Trophoblast cell (in vitro differentiated cells and primary cell): ENCODE results near the gene MYD88.

ENCODE experiments used
- DNase-seq, 2 donors: peaks; one replicate each; pipeline ENCODE4 v3.0.0-alpha.2; 2016
- H2AFZ ChIP-seq: 2 replicates; pipeline ENCODE4 v1.6.1; 2013; ENCODE audit warnings: low read length, moderate library complexity, mild to moderate bottlenecking; ENCODE audit not compliant: insufficient read depth, poor library complexity
- H2AK5ac ChIP-seq: 2 replicates; pipeline ENCODE4 v1.6.1; 2013; ENCODE audit warnings: mild to moderate bottlenecking, low read length
- H2BK120ac ChIP-seq: 2 replicates; pipeline ENCODE4 v1.6.1; 2013; ENCODE audit warnings: low read length, mild to moderate bottlenecking, moderate library complexity; ENCODE audit not compliant: insufficient read depth, poor library complexity
- H2BK12ac ChIP-seq: 2 replicates; pipeline ENCODE4 v1.6.1; 2013; ENCODE audit warnings: mild to moderate bottlenecking, low read length, moderate library complexity
- H2BK5ac ChIP-seq: 2 replicates; pipeline ENCODE4 v1.6.1; 2013; ENCODE audit warnings: low read length, low read depth, moderate library complexity, mild to moderate bottlenecking; ENCODE audit not compliant: poor library complexity
- H3K14ac ChIP-seq: 2 replicates; pipeline ENCODE4 v1.6.1; 2013; ENCODE audit warnings: mild to moderate bottlenecking, low read length
- H3K18ac ChIP-seq: 2 replicates; pipeline ENCODE4 v1.6.1; 2013; ENCODE audit warnings: mild to moderate bottlenecking, low read length
- H3K23ac ChIP-seq: 2 replicates; pipeline ENCODE4 v1.6.1; 2013; ENCODE audit warnings: low read length
- H3K27ac ChIP-seq: 2 replicates; pipeline ENCODE4 v1.5.1; 2013; ENCODE audit warnings: low read depth, mild to moderate bottlenecking, inconsistent platforms, low read length, moderate library complexity
- H3K27me3 ChIP-seq: 2 replicates; pipeline ENCODE4 v1.6.1; 2013; ENCODE audit warnings: inconsistent platforms, mild to moderate bottlenecking, low read length, moderate library complexity; ENCODE audit not compliant: insufficient read depth
- H3K36me3 ChIP-seq, 2 experiments: 1 replicate in 1 of 2; 2 replicates in 1 of 2; pipeline ENCODE4 v1.6.1; 2013; ENCODE audit warnings: low read length in 2 of 2, mild to moderate bottlenecking in 2 of 2, moderate library complexity in 1 of 2; ENCODE audit not compliant: insufficient read depth in 2 of 2, control insufficient read depth in 1 of 2
- H3K4ac ChIP-seq: 2 replicates; pipeline ENCODE4 v1.6.1; 2013; ENCODE audit warnings: low read depth, mild to moderate bottlenecking, low read length, moderate library complexity
- H3K4me1 ChIP-seq, 2 experiments: 1 replicate in 1 of 2; 2 replicates in 1 of 2; pipeline ENCODE4 v1.6.1; 2013; ENCODE audit warnings: low read length in 2 of 2, mild to moderate bottlenecking in 2 of 2, moderate library complexity in 1 of 2; ENCODE audit not compliant: insufficient read depth in 2 of 2, control insufficient read depth in 1 of 2
- H3K4me2 ChIP-seq: 2 replicates; pipeline ENCODE4 v1.6.1; 2013; ENCODE audit warnings: inconsistent platforms, mild to moderate bottlenecking, low read length, moderate library complexity
- H3K4me3 ChIP-seq: 2 replicates; pipeline ENCODE4 v1.5.1; 2013; ENCODE audit warnings: mild to moderate bottlenecking, low read depth, low read length, inconsistent platforms
- H3K79me1 ChIP-seq: one replicate; pipeline ENCODE4 v1.6.1; 2013; ENCODE audit warnings: low read length
- H3K79me2 ChIP-seq: 2 replicates; pipeline ENCODE4 v1.6.1; 2013; ENCODE audit warnings: low read length, mild to moderate bottlenecking; ENCODE audit not compliant: control insufficient read depth, insufficient read depth, poor library complexity
- H3K9ac ChIP-seq: 2 replicates; pipeline ENCODE4 v1.6.1; 2013; ENCODE audit warnings: mild to moderate bottlenecking, low read length
- H3K9me3 ChIP-seq: 2 replicates; pipeline ENCODE4 v1.6.1; 2013; ENCODE audit warnings: low read depth, mild to moderate bottlenecking, control low read depth, inconsistent platforms, low read length; ENCODE audit not compliant: insufficient read depth
- H4K12ac ChIP-seq: 2 replicates; pipeline ENCODE4 v1.6.1; 2013; ENCODE audit warnings: low read depth, mild to moderate bottlenecking, low read length, moderate library complexity
- H4K8ac ChIP-seq: 2 replicates; pipeline ENCODE4 v1.6.1; 2013; ENCODE audit warnings: low read depth, mild to moderate bottlenecking, low read length, moderate library complexity
- H4K91ac ChIP-seq: one replicate; pipeline ENCODE4 v1.6.1; 2013; ENCODE audit warnings: low read depth, mild to moderate bottlenecking, low read length, moderate library complexity
- WGBS: extraction: QIAGEN DNeasy Blood & Tissue Kit; methylation state at CpG from one replicate; pipeline ENCODE4 v1.1.7; 2013; ENCODE audit warnings: missing lambda C conversion rate; ENCODE audit not compliant: insufficient read length, insufficient coverage; ENCODE audit errors: extremely low coverage; 5-methylcytosine and 5-hydroxymethylcytosine counted together

The MYD88 gene

DNA sequence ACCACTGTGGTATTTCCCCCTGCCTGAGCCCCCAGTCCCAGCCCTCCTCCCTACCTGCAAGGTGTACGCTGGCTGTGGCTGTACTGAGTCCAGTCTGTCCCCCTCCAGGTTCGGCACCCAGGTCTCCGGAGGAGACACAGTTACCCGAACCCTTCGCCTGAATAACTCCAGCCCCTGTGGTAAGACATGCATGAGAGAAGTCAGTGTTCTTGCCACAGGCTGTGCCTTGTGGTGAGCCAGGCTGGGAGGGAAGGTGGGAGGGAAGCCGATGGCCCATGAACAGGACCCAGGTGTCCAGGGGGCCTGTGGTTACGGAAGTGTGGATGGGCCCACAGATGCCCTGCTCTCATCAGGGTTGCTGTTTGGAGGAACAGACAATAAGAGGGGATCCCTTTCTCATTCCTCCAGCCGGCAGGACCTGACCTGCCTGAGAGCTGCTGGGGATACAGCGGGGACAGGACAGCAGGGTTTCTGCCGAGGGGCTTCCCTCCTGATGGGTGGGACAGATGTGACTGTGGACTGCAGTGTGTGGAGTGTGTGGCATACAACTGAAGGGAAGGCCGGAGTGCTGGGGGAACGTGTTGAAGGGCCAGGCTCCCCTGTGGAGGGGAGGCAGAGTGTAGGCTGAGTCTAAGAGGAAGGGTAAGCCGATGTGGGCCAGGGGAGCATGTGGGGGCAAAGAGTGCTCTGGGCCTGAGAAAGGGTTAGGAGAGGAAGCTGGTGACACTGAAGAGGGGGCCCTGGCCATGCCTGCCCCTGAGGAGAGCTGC, 23.4 kb upstream of the MYD88 start:
- H2BK5ac ChIP-seq: no peak overlapping the region
- no peak overlapping the region for H2AK5ac ChIP-seq
- H3K18ac ChIP-seq: no peak overlapping the region
- H3K79me2 ChIP-seq: no peaks in the 10 kb centered on the region
- H4K12ac ChIP-seq: no peak overlapping the region
- H3K4me2 ChIP-seq: no peak overlapping the region
- no peak overlapping the region for H3K23ac ChIP-seq
- H3K4me3 ChIP-seq: no peak overlapping the region
- H4K91ac ChIP-seq: no peak overlapping the region
- H3K27ac ChIP-seq: no peak overlapping the region
- peaks cover under 1% of the 10 kb centered on the region for H3K9me3 ChIP-seq
- no peak overlapping the region for H2BK120ac ChIP-seq
- H3K4ac ChIP-seq: no peak overlapping the region
- H2AFZ ChIP-seq: no peak overlapping the region
- H2BK12ac ChIP-seq: no peak overlapping the region
- no peaks in the 10 kb centered on the region for H3K79me1 ChIP-seq
- no peak overlapping the region for H3K9ac ChIP-seq
- H3K36me3 ChIP-seq: peaks cover 1 to 3% of the 10 kb centered on the region in 2 experiments
- H4K8ac ChIP-seq: no peak overlapping the region
- H3K27me3 ChIP-seq: no peaks in the 10 kb centered on the region
- DNase-seq: no peak
- no CpG with 5 or more reads among the region's 13 CpGs for WGBS
- no peaks in the 10 kb centered on the region for H3K4me1 ChIP-seq
- H3K14ac ChIP-seq: no peak overlapping the region

DNA sequence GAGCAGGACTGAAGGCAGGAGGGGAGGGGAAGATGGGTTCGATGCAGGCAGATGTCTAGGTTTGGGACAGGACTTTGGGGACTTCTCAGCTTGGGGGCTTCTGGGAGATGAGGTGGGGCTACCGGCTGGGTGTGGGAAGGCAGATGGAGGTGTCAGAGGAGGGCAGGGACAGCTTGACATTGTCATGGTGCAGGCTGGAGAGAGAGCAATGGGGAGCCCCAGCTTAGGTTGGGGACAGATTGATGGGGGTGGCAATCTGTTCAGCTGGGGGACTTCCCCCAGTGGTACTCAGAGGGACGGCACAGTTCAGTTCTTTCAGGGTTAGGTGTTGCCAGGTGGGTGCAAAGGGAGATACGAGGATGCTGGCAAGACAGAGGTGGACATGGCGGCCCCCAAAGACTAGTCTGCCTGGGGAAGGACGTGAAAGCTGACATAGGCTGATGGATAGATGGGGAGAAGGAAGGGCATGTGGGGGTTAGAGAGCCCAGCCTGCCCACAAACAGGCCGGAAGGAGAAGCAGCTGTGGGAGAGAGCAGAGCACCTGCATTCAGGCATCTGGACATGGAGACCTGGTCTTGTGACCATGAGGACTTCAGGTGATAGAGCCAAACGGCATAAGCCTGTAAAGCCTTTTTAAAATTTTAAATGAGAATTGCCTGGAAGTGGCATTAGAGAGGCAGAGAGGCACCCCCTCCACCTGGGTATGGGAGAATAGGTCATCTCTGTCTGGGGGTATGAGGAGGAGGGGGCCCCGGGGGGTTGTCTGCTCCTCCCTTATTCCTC, 22.6 kb upstream of the MYD88 start:
- no peak for DNase-seq
- H2BK12ac ChIP-seq: no peak overlapping the region
- no peak overlapping the region for H4K91ac ChIP-seq
- H3K36me3 ChIP-seq: peaks cover 6 to 8% of the 10 kb centered on the region in 2 experiments
- H3K4me3 ChIP-seq: no peak overlapping the region
- H3K18ac ChIP-seq: no peak overlapping the region
- H3K27me3 ChIP-seq: no peaks in the 10 kb centered on the region
- peaks cover 3% of the 10 kb centered on the region for H3K9me3 ChIP-seq
- no peak overlapping the region for H3K9ac ChIP-seq
- no peak overlapping the region for H4K12ac ChIP-seq
- H3K14ac ChIP-seq: no peak overlapping the region
- no peak overlapping the region for H3K23ac ChIP-seq
- H2AK5ac ChIP-seq: no peak overlapping the region
- no CpG with 5 or more reads among the region's 9 CpGs for WGBS
- no peak overlapping the region for H4K8ac ChIP-seq
- no peak overlapping the region for H2BK5ac ChIP-seq
- H3K27ac ChIP-seq: no peak overlapping the region
- no peak overlapping the region for H2AFZ ChIP-seq
- H3K4ac ChIP-seq: no peak overlapping the region
- H3K79me1 ChIP-seq: no peaks in the 10 kb centered on the region
- H3K79me2 ChIP-seq: no peaks in the 10 kb centered on the region
- no peak overlapping the region for H2BK120ac ChIP-seq
- H3K4me2 ChIP-seq: no peak overlapping the region
- no peaks in the 10 kb centered on the region for H3K4me1 ChIP-seq

DNA sequence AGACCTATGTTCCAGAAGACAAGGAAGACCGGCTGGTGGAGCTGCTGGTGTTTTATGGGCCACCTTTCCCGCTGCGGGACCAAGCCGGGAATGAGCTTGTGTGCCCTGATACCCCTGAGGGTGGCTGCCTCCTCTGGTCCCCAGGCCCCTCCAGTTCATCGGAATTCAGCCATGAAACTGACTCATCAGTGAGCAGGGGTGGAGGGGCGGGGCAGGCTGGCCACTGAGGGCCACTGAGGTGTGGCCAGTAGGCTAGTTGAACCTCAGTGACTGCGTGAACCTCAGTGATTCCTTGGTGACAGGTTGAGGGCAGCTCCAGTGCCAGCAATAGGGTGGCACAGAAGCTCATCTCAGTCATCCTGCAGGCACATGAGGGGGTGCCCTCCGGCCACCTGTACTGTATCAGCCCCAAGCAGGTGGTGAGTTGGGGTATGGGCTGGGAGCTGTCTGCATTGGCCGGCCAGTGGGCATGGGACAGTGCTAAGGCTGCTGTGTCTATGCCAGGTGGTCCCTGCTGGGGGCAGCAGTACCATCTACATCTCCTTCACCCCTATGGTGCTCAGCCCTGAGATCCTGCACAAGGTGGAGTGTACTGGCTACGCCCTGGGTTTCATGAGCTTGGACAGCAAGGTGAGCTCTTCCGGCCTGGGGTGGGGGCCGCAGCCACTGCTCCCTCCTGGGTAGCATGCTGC, 21.8 kb upstream of the MYD88 start:
- Histone ChIP-seq H3K27me3 (no peaks in the 10 kb centered on the region), H2BK12ac (no peak overlapping the region), H3K9ac (no peak overlapping the region), H3K36me3 (peaks cover 13 to 16% of the 10 kb centered on the region in 2 experiments), H3K4me2 (no peak overlapping the region), H4K8ac (no peak overlapping the region), H4K91ac (no peak overlapping the region), H2AK5ac (no peak overlapping the region), H3K79me1 (no peaks in the 10 kb centered on the region), H3K9me3 (peaks cover 3% of the 10 kb centered on the region), H3K23ac (no peak overlapping the region), H3K27ac (no peak overlapping the region), H2BK120ac (no peak overlapping the region), H3K4me3 (no peak overlapping the region), H3K18ac (no peak overlapping the region), H3K4ac (no peak overlapping the region), H3K14ac (no peak overlapping the region), H3K79me2 (no peaks in the 10 kb centered on the region), H4K12ac (no peak overlapping the region), H2AFZ (no peak overlapping the region), H2BK5ac (no peak overlapping the region), H3K4me1 (no peaks in the 10 kb centered on the region)
- WGBS: no CpG with 5 or more reads among the region's 12 CpGs
- no peak for DNase-seq

DNA sequence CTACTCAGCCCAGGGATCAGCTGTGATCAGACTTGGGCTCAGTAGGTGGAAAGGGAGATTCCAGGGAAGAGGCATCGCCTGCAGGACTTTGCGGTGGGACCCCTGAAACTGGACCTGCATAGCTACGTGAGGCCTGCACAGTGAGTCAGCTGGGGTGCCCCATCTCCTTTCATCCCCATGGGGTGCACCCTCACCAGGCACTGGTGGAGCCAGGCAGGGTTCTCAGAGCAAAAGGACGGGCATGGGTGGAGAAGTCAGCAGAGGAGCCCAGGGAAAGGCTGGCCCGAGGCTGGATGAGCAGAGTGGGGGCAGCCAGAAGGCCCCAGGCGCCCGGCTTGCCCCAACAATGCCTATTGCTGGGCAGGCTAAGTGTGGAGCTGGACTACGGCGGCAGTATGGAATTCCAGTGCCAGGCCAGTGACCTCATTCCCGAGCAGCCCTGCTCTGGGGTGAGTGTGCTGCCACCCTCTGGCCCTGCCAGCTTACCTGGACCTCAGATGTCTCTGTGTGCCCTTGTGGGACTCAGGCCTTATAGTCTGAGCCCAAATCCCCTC, 21.2 kb upstream of the MYD88 start:
- Histone ChIP-seq H3K4me2 (no peak overlapping the region), H3K27me3 (no peaks in the 10 kb centered on the region), H3K9ac (no peak overlapping the region), H3K4me1 (no peaks in the 10 kb centered on the region), H3K79me1 (no peaks in the 10 kb centered on the region), H3K18ac (no peak overlapping the region), H3K23ac (no peak overlapping the region), H2AK5ac (no peak overlapping the region), H2BK12ac (no peak overlapping the region), H3K27ac (no peak overlapping the region), H2BK120ac (no peak overlapping the region), H2AFZ (no peak overlapping the region), H3K9me3 (peaks cover 3% of the 10 kb centered on the region), H4K91ac (no peak overlapping the region), H3K36me3 (peaks cover 19 to 22% of the 10 kb centered on the region in 2 experiments), H4K12ac (no peak overlapping the region), H2BK5ac (no peak overlapping the region), H3K4ac (no peak overlapping the region), H3K4me3 (no peak overlapping the region), H3K14ac (no peak overlapping the region), H4K8ac (no peak overlapping the region), H3K79me2 (no peaks in the 10 kb centered on the region)
- no peak for DNase-seq
- no CpG with 5 or more reads among the region's 10 CpGs for WGBS
